ENCODE measurements around the gene MOV10L1.

MOV10L1 gene

DNA sequence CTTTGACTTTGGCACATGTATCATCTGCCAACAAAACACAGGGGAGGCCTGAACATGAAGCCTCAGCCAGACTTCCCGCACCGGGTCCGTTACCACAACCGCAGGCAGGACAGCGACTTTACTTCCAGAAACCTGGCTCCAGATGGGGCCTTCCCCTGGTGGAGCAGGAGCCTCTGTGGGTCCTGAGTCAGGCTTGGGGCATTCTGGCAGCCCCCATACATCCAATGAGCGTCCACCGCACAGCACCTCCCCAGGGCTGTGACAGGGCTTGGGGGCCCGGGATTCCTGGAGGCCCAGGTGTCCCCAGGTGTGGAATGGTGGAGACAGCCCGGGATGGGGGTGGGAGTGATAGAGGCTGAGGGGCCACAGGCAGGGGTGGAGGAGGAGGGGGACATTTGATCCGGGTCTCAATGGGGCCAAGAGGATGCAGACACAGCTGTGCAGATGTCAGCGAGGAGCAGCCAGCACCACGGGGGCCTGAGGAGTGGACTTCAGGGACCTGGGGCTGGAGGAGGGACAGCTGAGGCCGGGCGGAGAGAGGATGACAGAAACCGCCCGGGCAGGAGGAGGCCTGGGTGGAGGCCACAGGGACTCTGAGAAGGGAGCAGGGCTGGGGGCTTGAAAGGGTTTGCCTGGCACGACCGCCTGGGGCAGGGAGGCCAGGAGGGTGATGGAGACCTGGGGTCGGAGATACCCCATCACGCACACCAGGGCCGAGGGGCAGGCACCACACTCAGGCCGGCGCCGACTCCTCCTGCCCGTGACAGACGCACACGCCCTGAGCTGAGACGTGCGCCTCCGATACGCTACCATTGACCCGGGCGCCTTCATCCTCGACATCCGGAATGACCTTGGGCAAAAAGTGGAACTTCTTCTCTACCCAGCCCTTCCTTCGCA is 40.3 kb upstream of the MOV10L1 start:
- no peak overlapping the region for H3K4me3 ChIP-seq (ENCODE audit: low read depth, low read length)
- H3K27ac ChIP-seq, result no peak overlapping the region
- H3K36me3 ChIP-seq, result no peaks in the 10 kb centered on the region
- no peaks in the 10 kb centered on the region for H3K9me3 ChIP-seq (ENCODE audit: severe bottlenecking)
- TF ChIP-seq, protein P1, sequence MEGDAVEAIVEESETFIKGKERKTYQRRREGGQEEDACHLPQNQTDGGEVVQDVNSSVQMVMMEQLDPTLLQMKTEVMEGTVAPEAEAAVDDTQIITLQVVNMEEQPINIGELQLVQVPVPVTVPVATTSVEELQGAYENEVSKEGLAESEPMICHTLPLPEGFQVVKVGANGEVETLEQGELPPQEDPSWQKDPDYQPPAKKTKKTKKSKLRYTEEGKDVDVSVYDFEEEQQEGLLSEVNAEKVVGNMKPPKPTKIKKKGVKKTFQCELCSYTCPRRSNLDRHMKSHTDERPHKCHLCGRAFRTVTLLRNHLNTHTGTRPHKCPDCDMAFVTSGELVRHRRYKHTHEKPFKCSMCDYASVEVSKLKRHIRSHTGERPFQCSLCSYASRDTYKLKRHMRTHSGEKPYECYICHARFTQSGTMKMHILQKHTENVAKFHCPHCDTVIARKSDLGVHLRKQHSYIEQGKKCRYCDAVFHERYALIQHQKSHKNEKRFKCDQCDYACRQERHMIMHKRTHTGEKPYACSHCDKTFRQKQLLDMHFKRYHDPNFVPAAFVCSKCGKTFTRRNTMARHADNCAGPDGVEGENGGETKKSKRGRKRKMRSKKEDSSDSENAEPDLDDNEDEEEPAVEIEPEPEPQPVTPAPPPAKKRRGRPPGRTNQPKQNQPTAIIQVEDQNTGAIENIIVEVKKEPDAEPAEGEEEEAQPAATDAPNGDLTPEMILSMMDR (IDR thresholded peaks at IDR 0.05; ENCODE audit: low read depth, low read length), result no peak
- no peaks in the 10 kb centered on the region for H3K27me3 ChIP-seq (ENCODE audit: insufficient read depth, low read depth, severe bottlenecking)
- DNase-seq, result no peak

DNA sequence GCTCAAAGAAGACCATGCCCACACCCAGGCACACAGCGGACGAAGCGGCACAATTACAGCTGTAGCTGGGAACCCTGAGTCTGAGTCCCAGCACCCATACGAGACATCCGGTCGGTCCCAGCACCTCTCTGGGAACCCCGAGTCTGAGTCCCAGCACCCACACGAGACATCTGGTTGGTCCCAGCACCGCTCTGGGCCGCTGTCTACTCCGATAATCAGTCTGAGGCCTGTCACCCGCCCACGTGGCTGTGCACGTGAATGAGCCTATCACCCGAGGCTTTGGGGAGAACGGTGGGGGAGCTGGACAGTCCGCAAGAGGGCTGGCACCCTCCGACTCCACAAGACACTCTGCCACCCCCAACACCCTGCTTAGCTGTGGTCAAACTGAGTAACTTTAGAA is 37.9 kb upstream of the MOV10L1 start:
- Histone ChIP-seq H3K27ac (no peak overlapping the region), H3K36me3 (no peaks in the 10 kb centered on the region), H3K27me3 (ENCODE audit: insufficient read depth, low read depth, severe bottlenecking) (no peaks in the 10 kb centered on the region), H3K9me3 (ENCODE audit: severe bottlenecking) (no peaks in the 10 kb centered on the region), H3K4me3 (ENCODE audit: low read depth, low read length) (no peak overlapping the region)
- TF ChIP-seq, protein P1 (IDR thresholded peaks at IDR 0.05; ENCODE audit: low read depth, low read length), result no peak
- DNase-seq, result no peak

DNA sequence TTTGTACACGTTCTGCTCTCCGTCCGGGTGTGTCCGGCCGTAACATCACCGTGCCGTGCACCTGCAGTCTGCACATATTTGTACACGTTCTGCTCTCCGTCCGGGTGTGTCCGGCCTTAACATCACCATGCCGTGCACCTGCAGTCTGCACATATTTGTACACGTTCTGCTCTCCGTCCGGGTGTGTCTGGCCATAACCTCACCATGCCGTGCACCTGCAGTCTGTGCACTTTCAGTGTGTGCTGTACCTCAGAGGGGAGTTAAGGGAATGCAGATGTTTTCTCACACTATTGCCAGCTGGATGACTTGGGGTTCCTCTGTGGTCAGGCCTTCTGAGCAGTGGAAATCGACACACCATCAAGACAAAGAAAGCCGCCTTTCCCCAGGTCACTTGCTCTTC is 35.9 kb upstream of the MOV10L1 start:
- TF ChIP-seq, protein P1 (IDR thresholded peaks at IDR 0.05; ENCODE audit: low read depth, low read length), result no peak
- Histone ChIP-seq H3K27me3 (ENCODE audit: insufficient read depth, low read depth, severe bottlenecking) (no peaks in the 10 kb centered on the region), H3K27ac (no peak overlapping the region), H3K9me3 (ENCODE audit: severe bottlenecking) (no peaks in the 10 kb centered on the region), H3K36me3 (no peaks in the 10 kb centered on the region), H3K4me3 (ENCODE audit: low read depth, low read length) (no peak overlapping the region)
- no peak for DNase-seq

DNA sequence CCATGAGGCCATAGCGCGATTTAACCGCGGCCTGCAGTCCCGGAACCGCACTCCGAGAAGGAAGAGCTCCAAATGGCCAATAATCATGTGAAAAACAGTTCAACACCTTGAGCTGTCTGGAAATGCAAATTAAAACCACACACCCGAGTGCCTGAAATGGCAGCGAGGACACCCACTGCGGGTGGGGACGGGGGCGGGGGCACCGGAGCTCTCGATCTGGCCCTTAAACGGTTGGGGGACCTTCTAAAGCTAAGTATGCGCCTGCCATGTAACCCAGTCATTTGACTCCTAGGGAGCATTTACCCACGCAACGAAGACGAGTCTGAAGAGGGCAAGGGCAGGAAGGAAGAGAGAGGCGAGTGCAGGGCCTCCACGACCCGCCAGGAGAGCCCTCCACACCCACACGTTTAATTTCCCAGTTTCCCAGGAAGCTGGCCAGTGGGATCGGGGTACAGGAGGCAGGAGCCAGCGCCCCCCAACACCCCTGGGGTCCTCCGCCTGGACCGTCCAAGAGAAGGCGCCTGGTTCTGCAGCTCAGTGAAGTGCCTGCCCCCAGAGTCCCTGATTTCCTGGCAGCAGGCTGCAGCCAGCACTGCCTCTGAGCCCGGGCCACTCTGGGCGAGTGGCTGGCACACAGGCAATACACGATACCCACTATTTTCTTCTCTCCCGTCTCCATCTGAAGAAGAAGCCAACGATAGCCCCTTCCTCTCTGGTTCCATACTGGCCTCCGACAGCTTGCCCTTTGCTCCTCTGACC is 33.4 kb upstream of the MOV10L1 start:
- TF ChIP-seq, protein P1 (IDR thresholded peaks at IDR 0.05; ENCODE audit: low read depth, low read length), result no peak
- DNase-seq, result no peak
- Histone ChIP-seq H3K4me3 (ENCODE audit: low read depth, low read length) (no peak overlapping the region), H3K27ac (no peak overlapping the region), H3K9me3 (ENCODE audit: severe bottlenecking) (no peaks in the 10 kb centered on the region), H3K27me3 (ENCODE audit: insufficient read depth, low read depth, severe bottlenecking) (no peaks in the 10 kb centered on the region), H3K36me3 (no peaks in the 10 kb centered on the region)

DNA sequence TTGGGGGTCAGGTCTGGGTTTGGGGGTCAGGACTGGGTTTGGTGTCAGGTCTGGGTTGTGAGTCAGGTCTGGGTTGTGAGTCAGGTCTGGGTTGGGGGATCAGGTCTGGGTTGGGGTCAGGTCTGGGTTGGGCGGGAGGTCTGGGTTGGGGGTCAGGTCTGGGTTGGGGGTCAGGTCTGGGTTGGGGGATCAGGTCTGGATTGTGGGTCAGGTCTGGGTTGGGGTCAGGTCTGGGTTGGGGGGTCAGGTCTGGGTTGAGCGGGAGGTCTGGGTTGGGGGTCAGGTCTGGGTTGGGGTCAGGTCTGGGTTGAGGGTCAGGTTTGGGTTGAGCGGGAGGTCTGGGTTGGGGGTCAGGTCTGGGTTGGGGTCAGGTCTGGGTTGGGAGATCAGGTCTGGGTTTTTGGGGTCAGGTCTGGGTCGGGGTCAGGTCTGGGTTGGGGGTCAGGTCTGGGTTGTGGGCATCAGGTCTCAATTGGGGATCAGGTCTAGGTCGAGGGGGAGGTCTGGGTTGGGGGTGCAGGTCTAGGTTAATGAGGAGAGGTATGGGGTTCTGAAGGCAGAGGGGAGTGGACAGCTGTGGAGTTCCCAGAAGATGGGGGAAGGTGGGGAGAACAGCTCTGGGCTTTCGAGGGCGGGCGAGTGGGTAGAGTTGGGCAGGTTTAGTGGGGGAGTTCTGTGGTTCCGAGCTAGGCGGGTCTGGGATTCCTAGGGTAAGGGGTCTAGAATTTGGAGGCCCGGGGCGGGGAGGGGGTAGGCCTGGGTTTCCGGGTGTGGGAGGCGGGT is 32.3 kb upstream of the MOV10L1 start:
- TF ChIP-seq, protein P1 (IDR thresholded peaks at IDR 0.05; ENCODE audit: low read depth, low read length), result no peak
- Histone ChIP-seq H3K9me3 (ENCODE audit: severe bottlenecking) (no peaks in the 10 kb centered on the region), H3K4me3 (ENCODE audit: low read depth, low read length) (no peak overlapping the region), H3K27me3 (ENCODE audit: insufficient read depth, low read depth, severe bottlenecking) (no peaks in the 10 kb centered on the region), H3K27ac (no peak overlapping the region), H3K36me3 (no peaks in the 10 kb centered on the region)
- no peak for DNase-seq
